DOHH2 (cell line): Measurements from ENCODE around the gene UBQLN3.

Experiments used
- H3F3A ChIP-seq: fragments of 200-600 bp; sonication (generic), shearing (Covaris generic); 2 replicates; pipeline ENCODE4 v1.6.0; 2016; ENCODE audit warnings: antibody characterized with exemption, mild to moderate bottlenecking; ENCODE audit not compliant: control insufficient read depth, insufficient read depth
- H3K27ac ChIP-seq: fragments of 200-600 bp; sonication (generic); 2 replicates; pipeline ENCODE4 v1.5.1; 2014; ENCODE audit warnings: low read depth, mild to moderate bottlenecking, low read length, moderate library complexity
- H3K27me3 ChIP-seq: fragments of 200-600 bp; sonication (generic); 2 replicates; pipeline ENCODE4 v1.6.1; 2014; ENCODE audit warnings: mild to moderate bottlenecking, low read length, mixed read lengths; ENCODE audit not compliant: control insufficient read depth
- H3K36me3 ChIP-seq: fragments of 200-600 bp; sonication (generic); 2 replicates; pipeline ENCODE4 v1.6.1; 2014; ENCODE audit warnings: mild to moderate bottlenecking, low read length, moderate library complexity, mixed read lengths; ENCODE audit not compliant: control insufficient read depth
- H3K4me1 ChIP-seq: fragments of 200-600 bp; sonication (generic); 2 replicates; pipeline ENCODE4 v1.6.1; 2014; ENCODE audit warnings: mild to moderate bottlenecking, low read length, mixed read lengths; ENCODE audit not compliant: control insufficient read depth
- H3K4me2 ChIP-seq: fragments of 200-600 bp; sonication (generic); 2 replicates; pipeline ENCODE4 v1.6.0; 2014; ENCODE audit warnings: mild to moderate bottlenecking, low read length, moderate library complexity
- H3K4me3 ChIP-seq: fragments of 200-600 bp; sonication (generic); 2 replicates; pipeline ENCODE4 v1.5.1; 2014; ENCODE audit warnings: mild to moderate bottlenecking, low read length, mixed read lengths
- H3K79me2 ChIP-seq: fragments of 200-600 bp; sonication (generic); 2 replicates; pipeline ENCODE4 v1.6.1; 2014; ENCODE audit warnings: mild to moderate bottlenecking, low read length, mixed read lengths; ENCODE audit not compliant: control insufficient read depth
- H3K9me2 ChIP-seq: fragments of 200-600 bp; sonication (generic); replicated peaks from 2 replicates; pipeline ENCODE4 v1.6.1; 2014; ENCODE audit warnings: mild to moderate bottlenecking, low read length, mixed read lengths; ENCODE audit not compliant: control insufficient read depth
- H3K9me3 ChIP-seq: fragments of 200-600 bp; sonication (generic); 2 replicates; pipeline ENCODE4 v1.6.1; 2014; ENCODE audit warnings: antibody characterized with exemption, low read length, mixed read lengths; ENCODE audit not compliant: control insufficient read depth, insufficient read depth
- H4K20me1 ChIP-seq: fragments of 200-600 bp; sonication (generic); 2 replicates; pipeline ENCODE4 v1.6.0; 2014; ENCODE audit warnings: low read depth, mild to moderate bottlenecking, antibody characterized with exemption, low read length, moderate library complexity; ENCODE audit not compliant: control insufficient read depth, insufficient read depth
- CTCF ChIP-seq: fragments of 200-600 bp; sonication (generic); IDR thresholded peaks from one replicate; pipeline ENCODE4 v1.5.1; 2014; ENCODE audit warnings: antibody characterized with exemption, mild to moderate bottlenecking, low read depth, low read length; ENCODE audit not compliant: poor library complexity, severe bottlenecking
- EZH2phosphoT487 ChIP-seq: fragments of 200-600 bp; sonication (generic); IDR thresholded peaks from 2 replicates; pipeline ENCODE4 v1.6.1; 2017; ENCODE audit warnings: borderline replicate concordance, mild to moderate bottlenecking, antibody characterized with exemption, low read length, moderate library complexity, mixed read lengths

UBQLN3 gene

GRCh38 chr11:5460983-5461621 is 48.7 kb downstream of the UBQLN3 start:
- no peaks in the 10 kb centered on the region for H3K27me3 ChIP-seq
- no peaks in the 10 kb centered on the region for H3F3A ChIP-seq
- H3K79me2 ChIP-seq = no peaks in the 10 kb centered on the region
- H3K27ac ChIP-seq = no peak overlapping the region
- H3K9me3 ChIP-seq = no peaks in the 10 kb centered on the region
- H3K9me2 ChIP-seq = no peaks in the 10 kb centered on the region
- no peak overlapping the region for H3K4me3 ChIP-seq
- no peaks in the 10 kb centered on the region for H3K4me1 ChIP-seq
- no peaks in the 10 kb centered on the region for H4K20me1 ChIP-seq
- no peak overlapping the region for H3K4me2 ChIP-seq
- TF ChIP-seq EZH2phosphoT487 = no peak
- no peak for TF ChIP-seq CTCF
- H3K36me3 ChIP-seq = no peaks in the 10 kb centered on the region
